Measurements from ENCODE around the gene ESD.
"Not testable (repeated sequence)": the region's sequence is repeated elsewhere in the genome, so short reads cannot be mapped to it uniquely, and the experiment has no call there.

The ESD gene

GRCh38 chr13:46804921-46805320, 8.0 kb upstream of the ESD start:
- CTCF ChIA-PET: interaction anchor here (0.7 kb wide), 1 partner anchor 61 kb away, joined by 5 read pairs; no protein-coding TSS in a partner anchor
- H3K9me3 ChIP-seq (ENCODE audit: control insufficient read depth, insufficient read depth, low read depth, low read length); H3K4me3 ChIP-seq (ENCODE audit: low read depth, low read length); POLR2A ChIA-PET; H3K27ac ChIP-seq (ENCODE audit: extremely low read depth, low read depth, low read length); H3K36me3 ChIP-seq (ENCODE audit: control insufficient read depth in 2 of 2, insufficient read depth in 1 of 2, low read length in 2 of 2); H3K4me1 ChIP-seq (ENCODE audit: control insufficient read depth, insufficient read depth, low read length): not testable (repeated sequence)

DNA sequence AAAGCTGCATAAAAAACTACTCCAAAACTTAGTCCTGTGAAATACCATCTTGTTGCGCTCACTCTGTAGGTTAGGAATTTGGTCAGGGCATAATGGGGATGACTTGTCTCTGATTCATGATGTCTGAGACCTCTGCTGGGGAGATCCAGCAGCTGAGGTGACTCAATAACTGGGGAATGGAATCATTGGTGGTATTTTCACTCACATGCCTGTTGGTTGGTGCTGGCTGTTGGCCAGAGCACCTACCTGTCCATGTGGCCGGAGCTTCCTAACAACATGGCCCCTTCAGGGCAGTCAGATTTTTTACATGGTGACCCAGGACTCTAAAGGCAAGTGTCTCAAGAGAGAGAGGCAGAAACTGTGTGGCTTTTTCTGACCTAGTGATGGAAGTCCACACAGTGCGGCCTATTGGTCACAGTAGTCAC, 7.4 kb upstream of the ESD start:
- TF ChIP-seq, protein P1, sequence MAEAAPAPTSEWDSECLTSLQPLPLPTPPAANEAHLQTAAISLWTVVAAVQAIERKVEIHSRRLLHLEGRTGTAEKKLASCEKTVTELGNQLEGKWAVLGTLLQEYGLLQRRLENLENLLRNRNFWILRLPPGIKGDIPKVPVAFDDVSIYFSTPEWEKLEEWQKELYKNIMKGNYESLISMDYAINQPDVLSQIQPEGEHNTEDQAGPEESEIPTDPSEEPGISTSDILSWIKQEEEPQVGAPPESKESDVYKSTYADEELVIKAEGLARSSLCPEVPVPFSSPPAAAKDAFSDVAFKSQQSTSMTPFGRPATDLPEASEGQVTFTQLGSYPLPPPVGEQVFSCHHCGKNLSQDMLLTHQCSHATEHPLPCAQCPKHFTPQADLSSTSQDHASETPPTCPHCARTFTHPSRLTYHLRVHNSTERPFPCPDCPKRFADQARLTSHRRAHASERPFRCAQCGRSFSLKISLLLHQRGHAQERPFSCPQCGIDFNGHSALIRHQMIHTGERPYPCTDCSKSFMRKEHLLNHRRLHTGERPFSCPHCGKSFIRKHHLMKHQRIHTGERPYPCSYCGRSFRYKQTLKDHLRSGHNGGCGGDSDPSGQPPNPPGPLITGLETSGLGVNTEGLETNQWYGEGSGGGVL (tag by site-specific recombination; IDR thresholded peaks at IDR 0.05): no peak
- TF ChIP-seq ZBTB17 (tag by site-specific recombination; IDR thresholded peaks at IDR 0.05): no peak
- TF ChIP-seq ZFP3 (tag by site-specific recombination; IDR thresholded peaks at IDR 0.05; ENCODE audit: low read depth): no peak
- TF ChIP-seq MEIS1 (CRISPR knock-in tag; IDR thresholded peaks at IDR 0.05; ENCODE audit: borderline replicate concordance): no peak
- TF ChIP-seq AEBP2 (tag by site-specific recombination; IDR thresholded peaks at IDR 0.05; ENCODE audit: borderline replicate concordance): no peak
- no peak for TF ChIP-seq GLIS1 (tag by site-specific recombination; IDR thresholded peaks at IDR 0.05)
- no peak for TF ChIP-seq ZNF174 (tag by site-specific recombination; IDR thresholded peaks at IDR 0.05)
- no peak for TF ChIP-seq ZNF37A (tag by site-specific recombination; IDR thresholded peaks at IDR 0.05)
- TF ChIP-seq ZNF302 (tag by site-specific recombination; IDR thresholded peaks at IDR 0.05; ENCODE audit: low read depth): no peak
- no peak for TF ChIP-seq ZNF654 (tag by site-specific recombination; IDR thresholded peaks at IDR 0.05; ENCODE audit: low read depth)
- no peak for TF ChIP-seq ZBTB21 (tag by site-specific recombination; IDR thresholded peaks at IDR 0.05)
- no peak for TF ChIP-seq ZIC2 (tag by site-specific recombination; IDR thresholded peaks at IDR 0.05)
- no peak for TF ChIP-seq ZNF350 (tag by site-specific recombination; IDR thresholded peaks at IDR 0.05)
- TF ChIP-seq ZNF324 (tag by site-specific recombination; IDR thresholded peaks at IDR 0.05): no peak
- no peak for TF ChIP-seq ZNF777 (tag by site-specific recombination; IDR thresholded peaks at IDR 0.05; ENCODE audit: borderline replicate concordance)
- TF ChIP-seq, protein P2, sequence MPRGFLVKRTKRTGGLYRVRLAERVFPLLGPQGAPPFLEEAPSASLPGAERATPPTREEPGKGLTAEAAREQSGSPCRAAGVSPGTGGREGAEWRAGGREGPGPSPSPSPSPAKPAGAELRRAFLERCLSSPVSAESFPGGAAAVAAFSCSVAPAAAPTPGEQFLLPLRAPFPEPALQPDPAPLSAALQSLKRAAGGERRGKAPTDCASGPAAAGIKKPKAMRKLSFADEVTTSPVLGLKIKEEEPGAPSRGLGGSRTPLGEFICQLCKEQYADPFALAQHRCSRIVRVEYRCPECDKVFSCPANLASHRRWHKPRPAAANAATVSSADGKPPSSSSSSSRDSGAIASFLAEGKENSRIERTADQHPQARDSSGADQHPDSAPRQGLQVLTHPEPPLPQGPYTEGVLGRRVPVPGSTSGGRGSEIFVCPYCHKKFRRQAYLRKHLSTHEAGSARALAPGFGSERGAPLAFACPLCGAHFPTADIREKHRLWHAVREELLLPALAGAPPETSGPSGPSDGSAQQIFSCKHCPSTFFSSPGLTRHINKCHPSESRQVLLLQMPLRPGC (tag by site-specific recombination; IDR thresholded peaks at IDR 0.05): no peak
- no peak for TF ChIP-seq ZNF140 (tag by site-specific recombination; IDR thresholded peaks at IDR 0.05)
- TF ChIP-seq SCRT2 (tag by site-specific recombination; IDR thresholded peaks at IDR 0.05): no peak
- POLR2A ChIA-PET: no interaction called here
- H3K4me3 ChIP-seq (ENCODE audit: low read depth, low read length): no peak overlapping the region
- H3K27ac ChIP-seq (ENCODE audit: extremely low read depth, low read depth, low read length): no peak overlapping the region
- CTCF ChIA-PET: interaction anchor here (0.7 kb wide), 1 partner anchor 241 kb away, joined by 4 read pairs; no protein-coding TSS in a partner anchor
- no peaks in the 10 kb centered on the region for H3K36me3 ChIP-seq (ENCODE audit: control insufficient read depth in 2 of 2, insufficient read depth in 1 of 2, low read length in 2 of 2)
- no peaks in the 10 kb centered on the region for H3K9me3 ChIP-seq (ENCODE audit: control insufficient read depth, insufficient read depth, low read depth, low read length)
- no peaks in the 10 kb centered on the region for H3K4me1 ChIP-seq (ENCODE audit: control insufficient read depth, insufficient read depth, low read length)

DNA sequence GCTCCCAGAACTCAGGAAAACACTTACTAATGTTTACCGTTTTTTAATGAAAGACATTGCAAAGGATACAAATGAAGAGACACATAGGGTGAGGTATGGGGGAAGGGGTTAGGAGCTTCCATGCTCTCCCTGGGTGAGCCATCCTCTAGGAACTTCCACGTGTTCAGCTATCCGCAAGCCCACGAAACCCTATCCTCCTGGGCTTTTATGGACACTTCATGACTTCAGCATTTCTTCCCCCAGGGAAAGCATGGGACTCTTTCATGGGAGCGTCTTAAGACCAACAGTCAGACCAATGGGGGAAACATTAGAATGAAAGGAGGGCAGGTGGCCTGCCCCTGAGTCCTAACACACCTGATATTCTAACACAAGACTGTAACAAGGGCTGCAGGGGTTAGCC, 6.6 kb upstream of the ESD start:
- Histone ChIP-seq H3K27ac (ENCODE audit: extremely low read depth, low read depth, low read length) (no peak overlapping the region), H3K36me3 (ENCODE audit: control insufficient read depth in 2 of 2, insufficient read depth in 1 of 2, low read length in 2 of 2) (no peaks in the 10 kb centered on the region), H3K9me3 (ENCODE audit: control insufficient read depth, insufficient read depth, low read depth, low read length) (no peaks in the 10 kb centered on the region), H3K4me1 (ENCODE audit: control insufficient read depth, insufficient read depth, low read length) (no peaks in the 10 kb centered on the region), H3K4me3 (ENCODE audit: low read depth, low read length) (no peak overlapping the region)
- ChIA-PET POLR2A (no interaction called here), CTCF (no interaction called here)
- TF ChIP-seq, protein P3, sequence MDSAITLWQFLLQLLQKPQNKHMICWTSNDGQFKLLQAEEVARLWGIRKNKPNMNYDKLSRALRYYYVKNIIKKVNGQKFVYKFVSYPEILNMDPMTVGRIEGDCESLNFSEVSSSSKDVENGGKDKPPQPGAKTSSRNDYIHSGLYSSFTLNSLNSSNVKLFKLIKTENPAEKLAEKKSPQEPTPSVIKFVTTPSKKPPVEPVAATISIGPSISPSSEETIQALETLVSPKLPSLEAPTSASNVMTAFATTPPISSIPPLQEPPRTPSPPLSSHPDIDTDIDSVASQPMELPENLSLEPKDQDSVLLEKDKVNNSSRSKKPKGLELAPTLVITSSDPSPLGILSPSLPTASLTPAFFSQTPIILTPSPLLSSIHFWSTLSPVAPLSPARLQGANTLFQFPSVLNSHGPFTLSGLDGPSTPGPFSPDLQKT (IDR thresholded peaks at IDR 0.05; ENCODE audit: borderline replicate concordance, low read depth, low read length): no peak
- no peak for TF ChIP-seq ZNF324 (tag by site-specific recombination; IDR thresholded peaks at IDR 0.05)
- no peak for TF ChIP-seq AEBP2 (tag by site-specific recombination; IDR thresholded peaks at IDR 0.05; ENCODE audit: borderline replicate concordance)
- no peak for TF ChIP-seq ZNF391 (tag by site-specific recombination; IDR thresholded peaks at IDR 0.05; ENCODE audit: borderline replicate concordance, low read depth)
- no peak for TF ChIP-seq REPIN1 (tag by site-specific recombination; IDR thresholded peaks at IDR 0.05; ENCODE audit: low read depth)
- TF ChIP-seq ZNF416 (tag by site-specific recombination; IDR thresholded peaks at IDR 0.05): no peak
- no peak for TF ChIP-seq ZNF37A (tag by site-specific recombination; IDR thresholded peaks at IDR 0.05)

Data from HEK293 (cell line).